ENCODE measurements around the gene RPL13. TPM values are rescaled to one million over a fixed set of nuclear protein-coding genes. Genes with fewer than 3 reads are reported as not detected.
A peak's percentile ranks its signal among the peaks of the same experiment; 100 is the strongest.

RPL13 gene
- total RNA-seq, 6 donors from 2014 or later, result 1,332 to 3,837 (median 2,323) TPM

DNA sequence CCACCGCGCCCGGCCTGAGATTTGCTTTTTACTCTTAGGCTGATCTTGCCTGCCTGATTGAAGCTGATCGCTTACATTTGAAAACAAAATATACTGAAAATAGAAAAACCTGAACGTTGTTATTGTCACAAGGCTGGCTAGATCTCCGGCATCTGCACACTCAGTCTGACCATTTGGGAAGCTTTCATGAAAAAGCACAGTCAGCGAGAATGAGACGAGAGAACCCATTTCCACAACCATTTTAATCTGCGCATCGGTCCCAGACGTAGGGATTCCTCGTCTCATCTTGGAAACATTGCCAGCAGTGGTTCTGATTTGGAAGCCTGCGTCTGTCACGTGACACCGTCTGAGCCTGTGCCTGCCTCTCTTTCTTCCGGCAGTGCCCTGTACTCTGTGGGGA, 31.4 kb upstream of the RPL13 start:
- H3K27ac ChIP-seq, result no peak overlapping the region
- no peak for ATAC-seq (ENCODE audit: low FRiP score in 2 of 2)
- no peaks in the 10 kb centered on the region for H3K9me3 ChIP-seq
- H3K4me1 ChIP-seq, result peaks cover 2 to 32% (median 13%) of the 10 kb centered on the region in 4 donors
- peaks cover 24 to 97% (median 72%) of the 10 kb centered on the region in 4 donors for H3K36me3 ChIP-seq
- WGBS, 2 donors, result 89 to 90% methylated on average over 16 of the region's 16 CpGs
- no peak for DNase-seq
- TF ChIP-seq POLR2AphosphoS5 (IDR thresholded peaks at IDR 0.05) (no peak), EP300 (IDR thresholded peaks at IDR 0.05) (no peak), POLR2A (IDR thresholded peaks at IDR 0.05) (no peak)
- TF ChIP-seq, protein P1, sequence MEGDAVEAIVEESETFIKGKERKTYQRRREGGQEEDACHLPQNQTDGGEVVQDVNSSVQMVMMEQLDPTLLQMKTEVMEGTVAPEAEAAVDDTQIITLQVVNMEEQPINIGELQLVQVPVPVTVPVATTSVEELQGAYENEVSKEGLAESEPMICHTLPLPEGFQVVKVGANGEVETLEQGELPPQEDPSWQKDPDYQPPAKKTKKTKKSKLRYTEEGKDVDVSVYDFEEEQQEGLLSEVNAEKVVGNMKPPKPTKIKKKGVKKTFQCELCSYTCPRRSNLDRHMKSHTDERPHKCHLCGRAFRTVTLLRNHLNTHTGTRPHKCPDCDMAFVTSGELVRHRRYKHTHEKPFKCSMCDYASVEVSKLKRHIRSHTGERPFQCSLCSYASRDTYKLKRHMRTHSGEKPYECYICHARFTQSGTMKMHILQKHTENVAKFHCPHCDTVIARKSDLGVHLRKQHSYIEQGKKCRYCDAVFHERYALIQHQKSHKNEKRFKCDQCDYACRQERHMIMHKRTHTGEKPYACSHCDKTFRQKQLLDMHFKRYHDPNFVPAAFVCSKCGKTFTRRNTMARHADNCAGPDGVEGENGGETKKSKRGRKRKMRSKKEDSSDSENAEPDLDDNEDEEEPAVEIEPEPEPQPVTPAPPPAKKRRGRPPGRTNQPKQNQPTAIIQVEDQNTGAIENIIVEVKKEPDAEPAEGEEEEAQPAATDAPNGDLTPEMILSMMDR (IDR thresholded peaks at IDR 0.05), result no peak
- no peak overlapping the region for H3K4me3 ChIP-seq
- H3K27me3 ChIP-seq, result no peaks in the 10 kb centered on the region

DNA sequence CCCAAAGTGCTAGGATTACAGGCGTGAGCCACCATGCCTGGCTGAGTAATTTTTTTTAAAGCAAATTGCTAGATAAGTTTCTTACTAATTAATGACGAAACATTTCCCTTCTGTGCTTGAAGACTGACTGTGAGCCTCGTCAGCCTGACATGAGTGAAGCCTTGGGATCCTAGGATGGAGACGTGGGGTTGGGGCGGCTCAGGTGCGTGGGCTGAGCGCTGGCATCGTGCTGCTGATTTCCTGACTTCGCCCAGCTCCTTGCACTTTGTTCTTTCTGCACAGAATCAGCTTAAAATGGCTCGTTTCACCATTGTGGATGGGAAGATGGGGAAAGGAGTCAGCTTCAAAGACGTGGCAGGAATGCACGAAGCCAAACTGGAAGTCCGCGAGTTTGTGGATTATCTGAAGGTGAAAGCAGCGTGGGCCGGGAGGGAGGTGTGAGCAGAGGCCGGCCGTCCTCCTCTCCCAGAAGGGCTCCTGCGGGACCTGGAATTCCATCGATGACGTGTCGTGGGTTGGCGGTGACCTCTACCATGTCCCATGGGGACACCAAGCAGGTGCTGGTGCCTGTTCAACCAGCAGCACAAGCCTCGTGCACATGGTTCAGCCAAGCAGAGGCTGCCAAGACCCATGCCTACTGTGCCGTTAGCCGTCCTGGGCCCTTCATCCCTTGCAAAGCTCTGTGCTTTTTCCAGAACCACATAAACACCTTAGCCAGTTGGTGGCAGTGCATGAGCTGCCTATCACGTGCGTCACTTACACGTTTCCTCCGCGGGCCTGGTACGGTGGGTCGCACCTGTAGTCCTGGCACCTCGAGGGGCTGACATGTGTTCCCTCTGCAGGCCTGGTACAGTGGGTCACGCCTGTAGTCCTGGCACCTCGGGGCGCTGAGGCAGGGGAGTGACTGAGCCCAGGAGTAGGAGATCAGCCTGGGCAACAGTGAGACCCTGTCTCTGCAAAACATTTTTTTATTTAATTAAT, 29.8 kb upstream of the RPL13 start:
- ATAC-seq (ENCODE audit: low FRiP score in 2 of 2), result no peak
- H3K27ac ChIP-seq, result peak overlapping the region in 1 of 4 donors; percentile 71
- H3K36me3 ChIP-seq, result peaks cover 11 to 93% (median 68%) of the 10 kb centered on the region in 4 donors
- DNase-seq, result no peak
- no peaks in the 10 kb centered on the region for H3K9me3 ChIP-seq
- TF ChIP-seq EP300 (IDR thresholded peaks at IDR 0.05) (no peak), POLR2AphosphoS5 (IDR thresholded peaks at IDR 0.05) (no peak), POLR2A (IDR thresholded peaks at IDR 0.05) (no peak)
- TF ChIP-seq, protein P1 (IDR thresholded peaks at IDR 0.05), result no peak
- H3K4me1 ChIP-seq, result peaks cover 13 to 39% (median 20%) of the 10 kb centered on the region in 4 donors
- H3K27me3 ChIP-seq, result no peaks in the 10 kb centered on the region
- 92 to 94% methylated on average over 34 to 37 of the region's 37 CpGs for WGBS, 2 donors
- no peak overlapping the region for H3K4me3 ChIP-seq

DNA sequence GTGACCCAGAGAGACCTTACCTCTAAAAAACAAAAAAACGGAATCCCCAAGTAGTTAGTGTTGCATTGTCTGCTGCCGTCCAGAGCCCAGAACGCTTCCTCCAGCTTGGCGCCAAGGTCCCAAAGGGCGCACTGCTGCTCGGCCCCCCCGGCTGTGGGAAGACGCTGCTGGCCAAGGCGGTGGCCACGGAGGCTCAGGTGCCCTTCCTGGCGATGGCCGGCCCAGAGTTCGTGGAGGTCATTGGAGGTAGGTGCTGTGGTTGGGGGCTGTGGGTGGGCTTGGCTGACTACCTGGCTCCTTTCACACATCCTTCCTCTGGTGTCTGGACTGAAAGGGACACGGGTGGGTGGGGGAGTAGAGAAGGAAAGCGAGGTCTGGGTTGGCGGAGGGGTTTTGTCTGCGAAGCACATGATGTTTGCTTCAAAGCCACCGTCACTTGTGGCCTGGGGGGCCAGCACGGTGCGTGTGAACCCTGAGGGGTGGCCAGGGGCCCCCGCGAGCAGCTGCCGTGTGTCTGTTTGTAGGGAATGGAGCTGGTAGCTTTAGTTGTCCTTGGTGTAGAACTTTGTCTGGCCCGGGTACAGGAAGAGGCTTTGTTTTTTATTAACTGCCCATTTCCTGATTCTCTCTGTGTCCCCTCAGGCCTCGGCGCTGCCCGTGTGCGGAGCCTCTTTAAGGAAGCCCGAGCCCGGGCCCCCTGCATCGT, 28.5 kb upstream of the RPL13 start:
- H3K27ac ChIP-seq, result peak overlapping the region; percentile 34 to 74 (median 66)
- no peaks in the 10 kb centered on the region for H3K27me3 ChIP-seq
- no peak for ATAC-seq (ENCODE audit: low FRiP score in 2 of 2)
- DNase-seq, result no peak
- H3K4me3 ChIP-seq, result peak overlapping the region in 1 of 4 donors; percentile 4
- H3K4me1 ChIP-seq, result peaks cover 13 to 39% (median 20%) of the 10 kb centered on the region in 4 donors
- no peaks in the 10 kb centered on the region for H3K9me3 ChIP-seq
- WGBS, 2 donors, result 68 to 79% methylated on average over 31 of the region's 31 CpGs
- TF ChIP-seq, protein P1 (IDR thresholded peaks at IDR 0.05), result no peak
- TF ChIP-seq POLR2A (IDR thresholded peaks at IDR 0.05), result no peak
- no peak for TF ChIP-seq POLR2AphosphoS5 (IDR thresholded peaks at IDR 0.05)
- no peak for TF ChIP-seq EP300 (IDR thresholded peaks at IDR 0.05)
- H3K36me3 ChIP-seq, result peaks cover 6 to 88% (median 66%) of the 10 kb centered on the region in 4 donors

DNA sequence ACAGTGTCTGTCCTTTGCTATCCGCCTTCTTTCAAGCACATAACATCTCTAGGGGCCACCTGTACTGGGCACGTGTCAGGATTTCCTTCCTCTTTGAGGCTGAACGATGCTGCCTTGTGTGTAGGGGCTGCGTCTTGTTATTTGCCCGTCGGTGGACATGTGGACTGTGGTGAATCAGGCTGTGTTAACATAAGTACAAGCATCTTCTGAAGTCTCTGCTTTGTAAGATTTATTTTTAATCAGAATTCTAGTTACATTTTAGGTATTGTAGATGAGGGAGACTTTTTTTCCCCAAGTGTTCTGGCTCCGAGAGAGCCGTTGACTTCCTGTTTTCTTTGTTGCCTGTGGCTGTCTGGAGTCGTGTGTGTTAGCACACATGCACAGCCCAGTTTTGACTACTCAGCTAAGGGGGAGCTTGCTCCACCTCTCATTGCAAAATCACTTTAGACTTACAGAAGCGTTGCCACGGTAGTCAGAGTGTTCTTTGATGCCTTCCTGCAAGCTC, 26.2 kb upstream of the RPL13 start:
- H3K27ac ChIP-seq, result peak overlapping the region; percentile 42 to 61 (median 49)
- peak; percentile 46 to 80 for ATAC-seq (ENCODE audit: low FRiP score in 2 of 2)

More for the DNA sequence above, 26.2 kb upstream of the RPL13 start:
- Histone ChIP-seq H3K4me3 (no peak overlapping the region), H3K36me3 (peaks cover 5 to 88% (median 65%) of the 10 kb centered on the region in 4 donors), H3K4me1 (peaks cover 13 to 39% (median 20%) of the 10 kb centered on the region in 4 donors), H3K27me3 (no peaks in the 10 kb centered on the region), H3K9me3 (no peaks in the 10 kb centered on the region)
- DNase-seq, result peak in 1 of 2 donors; percentile 64
- TF ChIP-seq EP300 (IDR thresholded peaks at IDR 0.05) (no peak), POLR2AphosphoS5 (IDR thresholded peaks at IDR 0.05) (peak in 1 of 2 donors; percentile 34), POLR2A (IDR thresholded peaks at IDR 0.05) (no peak)
- TF ChIP-seq, protein P1 (IDR thresholded peaks at IDR 0.05), result no peak
- WGBS, 2 donors, result 29 to 33% methylated on average over 11 of the region's 11 CpGs

Measured in upper lobe of left lung (tissue), 6 donors.